ENCODE data around the gene CDCA7. TPM values are rescaled to one million over a fixed set of nuclear protein-coding genes. Genes with fewer than 3 reads are reported as not detected.

CDCA7 gene
- total RNA-seq, 1 experiment from 2014 or later = 50.3 TPM

GRCh38 chr2:173414823-173415322, 60.2 kb downstream of the CDCA7 start:
- no peak overlapping the region for H3K14ac ChIP-seq (ENCODE audit: insufficient read depth, low read length)
- H3K9me3 ChIP-seq (ENCODE audit: control insufficient read depth, low read depth, low read length) = no peaks in the 10 kb centered on the region
- Mint-ChIP-seq H3K27me3 (ENCODE audit: low read depth) (no peaks in the 10 kb centered on the region), H3K9me3 (no peaks in the 10 kb centered on the region), H3K4me1 (peaks cover 9 to 17% of the 10 kb centered on the region in 2 experiments), H3K27ac (no peak overlapping the region), H3K36me3 (ENCODE audit: insufficient read depth in 1 of 3, low read depth in 3 of 3) (no peaks in the 10 kb centered on the region; a peak in 1 of 7 replicates), H3K4me3 (no peak overlapping the region)
- H3K18ac ChIP-seq (ENCODE audit: insufficient read length, low read depth, low read length) = no peak overlapping the region
- H3K4ac ChIP-seq (ENCODE audit: low read depth, low read length) = no peak overlapping the region
- H3K79me2 ChIP-seq (ENCODE audit: insufficient read depth, low read length) = no peaks in the 10 kb centered on the region
- no peak overlapping the region for H2AK5ac ChIP-seq (ENCODE audit: insufficient read length, low read length)
- H3K4me2 ChIP-seq (ENCODE audit: insufficient read depth, insufficient read length, low read length) = no peak overlapping the region
- H2BK5ac ChIP-seq (ENCODE audit: insufficient read length, low read length) = no peak overlapping the region
- H2BK120ac ChIP-seq (ENCODE audit: low read depth, low read length, poor library complexity, severe bottlenecking) = no peak overlapping the region
- no peak overlapping the region for H3K56ac ChIP-seq (ENCODE audit: insufficient read length, low read depth, low read length)
- no peak overlapping the region for H4K8ac ChIP-seq (replicated peaks; ENCODE audit: insufficient read length, low read depth, low read length)
- no peak overlapping the region for H3K9ac ChIP-seq (ENCODE audit: extremely low read depth, insufficient read length, low read length)
- no peaks in the 10 kb centered on the region for H3K79me1 ChIP-seq (ENCODE audit: insufficient read depth, low read depth, low read length, poor library complexity, severe bottlenecking)
- H2BK20ac ChIP-seq (ENCODE audit: low read depth, low read length, poor library complexity, severe bottlenecking) = no peak overlapping the region
- no peak overlapping the region for H2BK12ac ChIP-seq (ENCODE audit: insufficient read length, low read depth, low read length)
- H3K4me1 ChIP-seq (ENCODE audit: insufficient read depth, low read length) = no peaks in the 10 kb centered on the region
- H3K27ac ChIP-seq (ENCODE audit: insufficient read length, low read depth, low read length) = no peak overlapping the region
- no peak overlapping the region for H3T11ph ChIP-seq (ENCODE audit: low read length)
- no peak overlapping the region for H3K23ac ChIP-seq (ENCODE audit: insufficient read length, low read depth, low read length)
- H3K23me2 ChIP-seq (ENCODE audit: insufficient read length, low read depth, low read length, poor library complexity, severe bottlenecking) = no peaks in the 10 kb centered on the region
- WGBS (ENCODE audit: extremely low coverage, insufficient read length, low lambda C conversion rate) = no CpG with 5 or more reads among the region's 1 CpG
- H4K20me1 ChIP-seq (ENCODE audit: control insufficient read depth, insufficient read depth, insufficient read length) = no peaks in the 10 kb centered on the region
- no peaks in the 10 kb centered on the region for H3K27me3 ChIP-seq (ENCODE audit: insufficient read depth, low read length)
- no peak overlapping the region for H2AFZ ChIP-seq (ENCODE audit: low read length)
- H2BK15ac ChIP-seq (ENCODE audit: low read depth, low read length) = no peak overlapping the region
- no peak for DNase-seq
- no peak overlapping the region for H4K5ac ChIP-seq (ENCODE audit: insufficient read length, low read depth, low read length)
- no peak overlapping the region for H4K91ac ChIP-seq (ENCODE audit: insufficient read length, low read depth, low read length)
- no peak for TF ChIP-seq CTCF (conservative IDR thresholded peaks at IDR 0.05)

Measured in H9 (cell line).